GM21786 (cell line): ENCODE measurements around the gene SCFD2.
"Not testable (repeated sequence)": the region's sequence is repeated elsewhere in the genome, so short reads cannot be mapped to it uniquely, and the experiment has no call there.

Source experiments
- ATAC-seq: cut with Tn5 transposase; IDR thresholded peaks from one replicate; pipeline ENCODE4 v1.9.1; 2021; ENCODE audit not compliant: unreplicated experiment

Gene SCFD2

GRCh38 chr4:52841682-52842456 lies 524.0 kb downstream of the SCFD2 start:
- ATAC-seq, result no peak

DNA sequence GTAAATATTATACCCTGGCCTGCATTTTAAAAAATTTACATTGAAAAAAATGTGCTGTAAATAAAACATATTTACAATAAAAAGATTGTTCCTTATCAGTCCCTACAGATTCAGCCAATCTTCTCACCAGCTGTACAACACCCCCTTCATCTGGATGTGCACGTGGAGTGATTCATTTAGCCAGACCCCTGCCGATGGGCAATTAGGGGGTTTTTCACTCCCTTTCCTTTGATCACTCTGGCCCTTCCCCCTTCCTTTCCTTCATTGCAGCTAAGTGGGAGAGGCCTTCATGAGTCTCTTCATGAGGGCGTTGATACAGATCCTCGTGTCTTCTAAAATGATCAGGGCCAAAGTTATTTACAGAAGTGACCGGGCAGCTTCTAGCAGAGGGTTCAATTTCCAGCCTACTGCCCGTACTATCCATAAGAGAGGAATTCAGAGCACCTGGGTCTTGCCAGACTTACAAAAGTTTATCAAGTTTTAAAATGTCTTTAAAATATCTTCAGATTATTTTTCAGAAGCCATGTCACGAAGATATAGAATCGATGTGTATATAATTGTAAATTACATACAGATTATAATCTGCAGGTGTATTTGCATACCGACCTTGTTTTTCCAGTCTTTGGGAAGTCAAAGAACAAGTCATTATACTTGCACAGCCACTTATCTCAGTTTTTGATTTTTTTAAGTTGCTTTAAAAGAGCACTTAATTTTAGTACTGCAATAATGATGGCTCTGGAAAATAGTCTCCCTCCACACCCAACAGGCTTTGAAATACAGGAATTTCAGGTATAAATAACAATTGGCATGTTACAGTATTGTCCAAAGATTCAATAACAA lies 525.1 kb downstream of the SCFD2 start:
- ATAC-seq, result no peak

DNA sequence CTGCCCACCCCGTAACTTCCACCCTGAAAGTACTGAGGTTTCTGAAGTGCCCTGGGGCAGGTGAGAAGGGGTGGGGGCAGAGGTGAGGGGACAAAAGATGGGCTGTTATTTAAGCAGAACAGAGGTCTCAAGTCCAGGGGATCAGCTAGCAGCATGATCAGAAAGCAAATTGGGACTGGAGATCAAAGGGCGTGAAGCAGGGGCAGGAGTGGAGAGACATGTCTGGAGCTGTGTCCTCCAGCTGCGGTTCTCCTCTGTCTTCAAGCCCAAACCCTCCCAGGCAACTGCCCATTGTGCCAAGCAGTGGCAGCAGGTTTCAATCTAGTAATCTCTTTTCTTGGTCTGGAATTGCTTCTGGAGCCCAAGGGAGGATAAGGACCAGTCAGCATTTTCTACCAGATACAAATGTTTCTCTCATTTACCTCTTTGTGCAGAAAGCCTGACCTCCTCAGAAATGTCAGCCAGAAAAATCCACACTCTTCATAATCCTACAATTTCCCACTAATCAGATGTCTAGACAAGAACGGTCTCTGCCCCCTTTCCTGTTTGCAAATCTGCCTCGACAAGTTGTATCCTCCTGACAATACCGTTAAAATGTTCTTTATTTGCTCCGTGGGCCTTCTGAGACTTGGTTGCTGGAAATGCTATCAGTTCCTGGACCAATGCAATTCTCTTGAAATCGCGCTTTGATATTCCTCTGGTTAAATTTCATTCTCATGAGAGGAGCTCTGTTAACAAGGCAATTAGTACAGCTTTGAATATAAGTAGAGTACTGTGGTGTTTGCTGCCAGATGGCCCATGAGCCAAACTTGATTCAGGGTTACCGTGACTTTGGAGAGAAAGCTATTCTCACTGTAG lies 526.9 kb downstream of the SCFD2 start:
- ATAC-seq, result no peak

- ATAC-seq, result no peak
Observed at GRCh38 chr4:52837716-52838558, 527.9 kb downstream of the SCFD2 start.

GRCh38 chr4:52836678-52837077 lies 529.2 kb downstream of the SCFD2 start:
- no peak for ATAC-seq

DNA sequence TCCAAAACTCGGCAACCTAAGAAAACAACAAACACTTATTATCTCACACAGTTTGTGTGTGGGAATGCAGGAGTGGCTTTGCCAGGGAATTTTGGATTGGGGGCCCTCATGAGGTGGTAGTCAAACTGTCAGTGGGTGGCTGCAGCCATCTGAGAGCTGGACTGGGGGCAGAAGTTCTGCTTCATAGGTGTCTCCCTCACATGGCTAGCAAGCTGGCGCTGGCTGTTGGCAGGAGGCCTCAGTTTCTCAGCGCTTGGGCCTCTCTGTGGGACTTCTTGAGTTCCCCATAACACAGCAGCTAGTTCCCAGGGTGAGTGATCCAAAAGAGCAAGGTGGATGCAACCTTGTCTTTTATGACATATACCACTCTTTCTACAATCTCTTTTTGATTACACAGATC lies 529.7 kb downstream of the SCFD2 start:
- ATAC-seq, result no peak

- not testable (repeated sequence) for ATAC-seq
Observed at GRCh38 chr4:52834641-52835456, 531.0 kb downstream of the SCFD2 start.

- no peak for ATAC-seq
Observed at GRCh38 chr4:52833941-52834525, 531.8 kb downstream of the SCFD2 start.

- ATAC-seq, result no peak
Observed at GRCh38 chr4:52825460-52826090, 540.3 kb downstream of the SCFD2 start.

- no peak for ATAC-seq
Observed at GRCh38 chr4:52824603-52825459, 541.0 kb downstream of the SCFD2 start.

DNA sequence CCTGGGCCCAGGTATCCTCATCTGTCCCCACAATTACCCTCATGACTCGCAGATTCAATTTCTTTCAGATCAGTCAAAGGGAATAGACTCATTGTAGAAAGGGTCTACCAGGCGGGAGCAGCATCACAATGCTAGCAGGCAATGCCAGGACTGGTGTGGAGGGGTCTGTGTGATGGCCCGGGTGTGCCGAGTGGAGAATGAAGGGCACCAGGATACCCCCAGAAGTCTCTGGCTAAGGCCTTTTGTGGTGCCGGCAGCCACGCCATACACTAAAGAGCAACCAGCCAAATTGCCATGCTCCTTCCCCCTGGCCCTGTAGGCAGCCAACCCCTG lies 541.6 kb downstream of the SCFD2 start:
- no peak for ATAC-seq

DNA sequence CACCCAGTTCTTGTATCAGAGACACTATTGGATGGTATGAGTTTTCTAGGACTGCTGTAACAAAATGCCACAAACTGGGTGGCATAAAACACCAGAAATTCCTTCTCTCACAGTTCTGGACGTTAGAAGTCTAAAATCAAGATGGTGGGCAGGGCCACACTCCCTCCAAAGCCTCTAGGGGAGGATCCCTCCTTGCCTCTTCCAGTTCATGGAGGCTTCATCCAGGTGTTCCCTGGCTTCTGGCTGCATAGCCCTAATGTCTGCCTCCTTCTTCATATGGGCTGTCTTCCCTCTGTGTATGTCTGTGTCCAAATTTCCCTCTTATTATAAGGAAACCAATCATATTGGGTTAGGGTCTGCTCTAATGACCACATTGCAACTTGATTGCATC lies 542.2 kb downstream of the SCFD2 start:
- ATAC-seq, result no peak
